K562 (cell line): ENCODE data around the gene WDR93. TPM values are rescaled to one million over a fixed set of nuclear protein-coding genes. Genes with fewer than 3 reads are reported as not detected.
A peak's percentile ranks its signal among the peaks of the same experiment; 100 is the strongest.

Source experiments
- ATAC-seq: fragments of 200-7000 bp; cut with Tn5 transposase; 3 replicates; pipeline ENCODE4 v1.9.1; 2020; ENCODE audit warnings: moderate library complexity
- BruUV-seq: library from RNA; stranded (reverse); fragments of 400-500 nt; replicated peaks from 2 replicates; lab custom pipeline; 2021; lab: Mats Ljungman, UMichigan
- CTCF ChIA-PET: fragments of 300-600 bp; formaldehyde crosslinking; extraction: SDS; loops from one replicate; lab custom pipeline; 2021; ENCODE audit warnings: low intra/inter-chr PET ratio; lab: Yijun Ruan, JAX
- POLR2A ChIA-PET: fragments of 300-600, 350-650 bp; sonication (Branson Sonifier 250); formaldehyde crosslinking; extraction: SDS; loops from one replicate; lab custom pipeline; 2021; ENCODE audit warnings: antibody characterized with exemption, inconsistent platforms; lab: Yijun Ruan, JAX
- DNase-seq, 4 experiments: peaks; one replicate each; pipeline versions ENCODE4 v3.0.0 to v3.0.0-alpha.2; 2011 to 2018; ENCODE audit warnings: low spot score in 3 of 4, mixed read lengths in 3 of 4; ENCODE audit errors: extremely low read depth in 1 of 4
- FAIRE-seq: peaks from 2 replicates; lab custom pipeline; 2011; peaks lifted over from hg19 to GRCh38; lab: Jason Lieb, UNC
- H2AFZ ChIP-seq: 2 replicates; pipeline ENCODE4 v1.6.0; 2011; ENCODE audit warnings: low read depth, low read length, control low read depth, inconsistent platforms
- H3K27ac ChIP-seq: fragments of 200-600 bp; 3 replicates; pipeline ENCODE4 v1.8.0; 2011; ENCODE audit warnings: low read depth, mild to moderate bottlenecking, control low read depth, inconsistent platforms, low read length, moderate library complexity, mixed read lengths; ENCODE audit errors: extremely low read depth
- H3K27me3 ChIP-seq, 2 experiments: fragments of 300-600 bp in 1 of 2; 2 replicates in 1 of 2; 3 replicates in 1 of 2; pipeline versions ENCODE4 v1.6.0 to v1.8.0; 2011; ENCODE audit warnings: inconsistent platforms in 2 of 2, low read length in 2 of 2, mild to moderate bottlenecking in 1 of 2, mixed read lengths in 1 of 2, moderate library complexity in 1 of 2; ENCODE audit not compliant: control insufficient read depth in 2 of 2, insufficient read depth in 2 of 2
- H3K36me3 ChIP-seq: fragments of 300-600 bp; 3 replicates; pipeline ENCODE4 v1.8.0; 2011; ENCODE audit warnings: mild to moderate bottlenecking, low read length, inconsistent platforms; ENCODE audit not compliant: control insufficient read depth, insufficient read depth
- H3K4me1 ChIP-seq, 2 experiments: fragments of 200-600 bp in 1 of 2; replicated peaks in 1 of 2; 2 replicates in 1 of 2; 3 replicates in 1 of 2; pipeline versions ENCODE4 v1.5.1 to v1.8.0; 2011; ENCODE audit warnings: inconsistent platforms in 2 of 2, low read length in 2 of 2, mild to moderate bottlenecking in 1 of 2, mixed read lengths in 1 of 2, moderate library complexity in 1 of 2; ENCODE audit not compliant: control insufficient read depth in 2 of 2, insufficient read depth in 2 of 2
- H3K4me2 ChIP-seq: 2 replicates; pipeline ENCODE4 v1.6.1; 2011; ENCODE audit warnings: low read length, control low read depth, inconsistent platforms, mixed read lengths; ENCODE audit not compliant: insufficient read depth
- H3K4me3 ChIP-seq: fragments of 200-600 bp; sonication (generic), shearing (Covaris generic); 2 replicates; pipeline ENCODE4 v1.5.1; 2016; ENCODE audit warnings: control low read depth, inconsistent platforms
- H3K79me2 ChIP-seq: fragments of 200-600 bp; 3 replicates; pipeline ENCODE4 v1.8.0; 2011; ENCODE audit warnings: low read length, inconsistent platforms; ENCODE audit not compliant: control insufficient read depth, insufficient read depth
- H3K9ac ChIP-seq, 2 experiments: 2 replicates each; pipeline versions ENCODE4 v1.6.0 to v1.6.1; 2011; ENCODE audit warnings: low read depth in 2 of 2, low read length in 2 of 2, control low read depth in 1 of 2, inconsistent platforms in 1 of 2, mild to moderate bottlenecking in 1 of 2, mixed read lengths in 1 of 2; ENCODE audit not compliant: insufficient read depth in 1 of 2
- H3K9me1 ChIP-seq: one replicate; pipeline ENCODE4 v1.6.0; 2011; ENCODE audit warnings: inconsistent platforms, mild to moderate bottlenecking, low read length, moderate library complexity; ENCODE audit not compliant: control insufficient read depth, insufficient read depth
- H3K9me3 ChIP-seq: replicated peaks from 2 replicates; pipeline ENCODE4 v1.5.1; 2011; ENCODE audit warnings: low read depth, low read length, inconsistent platforms; ENCODE audit not compliant: control insufficient read depth, insufficient read depth
- H4K20me1 ChIP-seq: replicated peaks from 2 replicates; pipeline ENCODE4 v1.6.1; 2011; ENCODE audit warnings: low read length, inconsistent platforms, mixed read lengths; ENCODE audit not compliant: control insufficient read depth, insufficient read depth
- AFF4 ChIP-seq: sonication (generic); formaldehyde crosslinking; IDR thresholded peaks from 2 replicates; pipeline ENCODE4 v1.8.0; 2023; ENCODE audit warnings: mild to moderate bottlenecking, missing genetic modification reagents
- BCL6 ChIP-seq: fragments of 250-450 bp; sonication (Bioruptor Pico); IDR thresholded peaks from 2 replicates; pipeline ENCODE4 v1.4.0; 2020
- ESRRA ChIP-seq: fragments of 450-650 bp; IDR thresholded peaks from 2 replicates; pipeline ENCODE4 v1.6.1; 2014; ENCODE audit warnings: low read depth, mild to moderate bottlenecking, moderate library complexity, borderline replicate concordance
- FOXA3 ChIP-seq, 2 experiments: fragments of 450-650 bp in 1 of 2; sonication (generic) in 1 of 2; formaldehyde crosslinking; IDR thresholded peaks in 1 of 2; conservative IDR thresholded peaks in 1 of 2; 2 replicates each; pipeline versions ENCODE4 v1.4.0 to v1.8.0; 2020 to 2022; ENCODE audit warnings: mild to moderate bottlenecking in 2 of 2, missing genetic modification reagents in 1 of 2
- FOXP1 ChIP-seq: sonication (generic); formaldehyde crosslinking; IDR thresholded peaks from 2 replicates; pipeline ENCODE4 v1.8.0; 2022; ENCODE audit warnings: mild to moderate bottlenecking, missing genetic modification reagents
- MEIS2 ChIP-seq: fragments of 450-650 bp; IDR thresholded peaks from 2 replicates; pipeline ENCODE4 v1.6.1; 2014; ENCODE audit warnings: mild to moderate bottlenecking; ENCODE audit not compliant: partially characterized antibody
- THRAP3 ChIP-seq: fragments of 450-650 bp; IDR thresholded peaks from 2 replicates; pipeline ENCODE4 v1.6.1; 2016; ENCODE audit warnings: mild to moderate bottlenecking, inconsistent platforms, borderline replicate concordance
- ZNF280B ChIP-seq: fragments of 250-450 bp; sonication (Bioruptor Pico); IDR thresholded peaks from 2 replicates; pipeline ENCODE4 v1.5.1; 2021; ENCODE audit warnings: mild to moderate bottlenecking
- ZNF324 ChIP-seq: fragments of 250-450 bp; sonication (Bioruptor Pico); IDR thresholded peaks from 2 replicates; pipeline ENCODE4 v1.4.0; 2020; ENCODE audit warnings: mild to moderate bottlenecking
- ZNF586 ChIP-seq: fragments of 450-650 bp; formaldehyde crosslinking; conservative IDR thresholded peaks from 2 replicates; pipeline ENCODE4 v1.4.0; 2020; ENCODE audit warnings: mild to moderate bottlenecking, moderate library complexity
- WGBS: fragments of 100-300 bp; shearing (Covaris generic); methylation state at CpG from one replicate; pipeline ENCODE4 v1.1.6; 2016; ENCODE audit warnings: low coverage, mixed read lengths; ENCODE audit not compliant: insufficient coverage; ENCODE audit errors: missing lambda C conversion rate; 5-methylcytosine and 5-hydroxymethylcytosine counted together
- in situ Hi-C: fragments of 300-500 bp; cut with MboI; formaldehyde crosslinking; loops from 4 replicates; pipeline ENCODE4 v1.15.0; 2018; ENCODE audit warnings: inconsistent platforms, mixed read lengths
- intact Hi-C: fragments of 100-400 bp; cut with micrococcal nuclease; formaldehyde crosslinking; loops from 2 replicates; pipeline ENCODE4 v1.14.2; 2022
- polyA plus RNA-seq, 8 experiments: library from polyadenylated mRNA; depleted of rRNA in 4 of 8; stranded (reverse) in 5 of 8; unstranded in 3 of 8; fragments of >200 nt; fragmentation: Nextera tagmentation in 2 of 8; fragmentation: Illumina TruSeq in 1 of 8; extraction: Ambion mirVana in 2 of 8; extraction: Trizol in 1 of 8; gene quantifications; 2 replicates each; pipeline versions ENCODE4 v1.2.1 to v1.2.3, GENCODE V29; 2011 to 2014; ENCODE audit warnings: inconsistent platforms in 1 of 8, missing spikeins in 1 of 8
- total RNA-seq, 7 experiments: library from RNA; depleted of rRNA in 6 of 7; stranded (reverse); fragments of >200 nt in 6 of 7; fragmentation: Illumina TruSeq in 2 of 7; extraction: Trizol in 2 of 7; gene quantifications; 2 replicates each; pipeline versions ENCODE4 v1.2.1 to v1.2.3, GENCODE V29; 2011 to 2021; ENCODE audit warnings: low replicate concordance in 1 of 7

WDR93 gene
- total and polyA plus RNA-seq, 9 of the 15 experiments (the other 6 are each of a cell fraction or from before 2014, with no cell fraction given) = not detected

- Histone ChIP-seq H3K4me3 (no peak overlapping the region), H3K4me1 (peaks cover 0 to 19% of the 10 kb centered on the region in 2 experiments; a peak in 2 of 5 replicates), H3K9me1 (no peaks in the 10 kb centered on the region), H3K4me2 (no peak overlapping the region), H2AFZ (no peak overlapping the region), H3K27me3 (peaks cover 0 to 6% of the 10 kb centered on the region in 2 experiments; a peak in 1 of 5 replicates), H3K9me3 (no peaks in the 10 kb centered on the region), H3K79me2 (no peaks in the 10 kb centered on the region), H3K36me3 (no peaks in the 10 kb centered on the region), H4K20me1 (no peaks in the 10 kb centered on the region), H3K9ac (peak overlapping the region in 1 of 2 experiments; percentile 45; a peak in 1 of 4 replicates), H3K27ac (no peak overlapping the region)
- ATAC-seq (no peak), FAIRE-seq (no peak), DNase-seq (no peak)
- CTCF ChIA-PET = no interaction called here
- POLR2A ChIA-PET = no interaction called here
- 18% methylated on average over 3 of the region's 8 CpGs for WGBS
- BruUV-seq = no TSS peak
- in situ Hi-C loops = no loop called here
- TF ChIP-seq THRAP3 (no peak), ESRRA (no peak), ZNF280B (no peak), AFF4 (CRISPR knock-in tag) (no peak), FOXP1 (CRISPR knock-in tag) (no peak), BCL6 (CRISPR knock-in tag) (no peak), ZNF324 (no peak), FOXA3 (CRISPR knock-in tag; conservative IDR thresholded peaks at IDR 0.05 in 1 of 2, IDR thresholded peaks at IDR 0.05 in 1 of 2) (no peak), MEIS2 (no peak), ZNF586 (CRISPR knock-in tag) (no peak)
- intact Hi-C loops = no loop called here
Observed at GRCh38 chr15:89645680-89646079, 44.9 kb upstream of the WDR93 start.
